ENCODE results near the gene KRTAP3-2.
"Not testable (repeated sequence)": the region's sequence is repeated elsewhere in the genome, so short reads cannot be mapped to it uniquely, and the experiment has no call there.

KRTAP3-2 gene

GRCh38 chr17:40999563-40999962, at the start of gene KRTAP3-2:
Gene KRTAP3-2, minus strand, starts transcription at chr17:40999906. Its CDS starts 53 bp downstream, at chr17:40999853.
- DNase-seq (ENCODE audit: low read depth): not testable (repeated sequence)

- DNase-seq (ENCODE audit: low read depth): no peak
Observed at GRCh38 chr17:41049110-41049509, 49.4 kb upstream of the KRTAP3-2 start.

- no peak for DNase-seq (ENCODE audit: low read depth)
Observed at GRCh38 chr17:41048441-41048840, 48.7 kb upstream of the KRTAP3-2 start.

GRCh38 chr17:41046735-41047465, 47.2 kb upstream of the KRTAP3-2 start, which contains the start of gene KRTAP2-1:
Gene KRTAP2-1, minus strand, starts transcription at chr17:41047316. Its CDS starts 49 bp downstream, at chr17:41047267.
- DNase-seq (ENCODE audit: low read depth): not testable (repeated sequence)

GRCh38 chr17:41042953-41043352, 43.2 kb upstream of the KRTAP3-2 start:
- DNase-seq (ENCODE audit: low read depth): no peak

- DNase-seq (ENCODE audit: low read depth): not testable (repeated sequence)
Observed at GRCh38 chr17:41040783-41041571, 41.3 kb upstream of the KRTAP3-2 start, which contains the start of gene KRTAP1-1. Gene KRTAP1-1, minus strand, starts transcription at chr17:41041450. Its CDS starts 53 bp downstream, at chr17:41041397.

GRCh38 chr17:41037853-41038350, 38.2 kb upstream of the KRTAP3-2 start:
- DNase-seq (ENCODE audit: low read depth): no peak

GRCh38 chr17:41034346-41034935, 34.7 kb upstream of the KRTAP3-2 start, which contains the start of gene KRTAP1-3:
Gene KRTAP1-3, minus strand, starts transcription at chr17:41034874. Its CDS starts 53 bp downstream, at chr17:41034821.
- DNase-seq (ENCODE audit: low read depth): not testable (repeated sequence)

- no peak for DNase-seq (ENCODE audit: low read depth)
Observed at GRCh38 chr17:41029633-41030245, 30.0 kb upstream of the KRTAP3-2 start, which contains the start of gene KRTAP1-4. Gene KRTAP1-4, minus strand, starts transcription at chr17:41030195. Its CDS starts 117 bp downstream, at chr17:41030078.

GRCh38 chr17:41026715-41027471, 27.2 kb upstream of the KRTAP3-2 start, which contains the start of gene KRTAP1-5:
Gene KRTAP1-5, minus strand, starts transcription at chr17:41027208. Its CDS starts 53 bp downstream, at chr17:41027155.
- DNase-seq (ENCODE audit: low read depth): no peak

GRCh38 chr17:41024697-41025096, 25.0 kb upstream of the KRTAP3-2 start:
- no peak for DNase-seq (ENCODE audit: low read depth)

GRCh38 chr17:41020336-41020735, 20.6 kb upstream of the KRTAP3-2 start:
- no peak for DNase-seq (ENCODE audit: low read depth)

GRCh38 chr17:41019415-41019814, 19.7 kb upstream of the KRTAP3-2 start:
- DNase-seq (ENCODE audit: low read depth): no peak

GRCh38 chr17:41018541-41018940, 18.8 kb upstream of the KRTAP3-2 start:
- DNase-seq (ENCODE audit: low read depth): no peak

- DNase-seq (ENCODE audit: low read depth): no peak
Observed at GRCh38 chr17:41016578-41017215, 17.0 kb upstream of the KRTAP3-2 start.

- DNase-seq (ENCODE audit: low read depth): no peak
Observed at GRCh38 chr17:41015454-41015853, 15.7 kb upstream of the KRTAP3-2 start.

- DNase-seq (ENCODE audit: low read depth): no peak
Observed at GRCh38 chr17:41013606-41014005, 13.9 kb upstream of the KRTAP3-2 start.

- DNase-seq (ENCODE audit: low read depth): no peak
Observed at GRCh38 chr17:41013181-41013580, 13.5 kb upstream of the KRTAP3-2 start.

- DNase-seq (ENCODE audit: low read depth): no peak
Observed at GRCh38 chr17:41012326-41013120, 12.8 kb upstream of the KRTAP3-2 start.

Data from activated T-cell treated with anti-CD3 and anti-CD28 coated beads for 48 hours (primary cell).